Measurements from ENCODE around the gene ANKS1B.

Gene ANKS1B

DNA sequence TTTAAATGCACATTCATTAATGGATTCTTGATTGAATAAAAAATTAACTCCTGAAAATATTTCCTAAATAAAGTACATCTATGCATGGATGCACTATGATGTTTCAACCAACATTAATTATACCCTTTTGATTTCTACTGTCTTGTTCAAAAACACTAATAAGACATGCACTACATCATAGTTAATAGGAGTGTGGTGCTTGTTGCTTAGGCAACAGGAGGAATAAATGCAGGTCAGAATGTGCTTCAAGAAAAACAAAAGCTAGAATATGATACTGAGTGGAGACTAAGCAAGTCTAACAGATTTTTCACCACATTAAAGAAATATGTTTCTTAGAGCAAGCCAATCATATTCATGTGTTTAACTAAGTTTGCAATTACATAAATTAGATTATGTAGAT lies 833.0 kb downstream of the ANKS1B start:
- DNase-seq = no peak

- no peak for DNase-seq
Measured at GRCh38 chr12:99147130-99147529, 837.6 kb downstream of the ANKS1B start.

- DNase-seq = no peak
Measured at GRCh38 chr12:99146730-99147129, 838.0 kb downstream of the ANKS1B start.

DNA sequence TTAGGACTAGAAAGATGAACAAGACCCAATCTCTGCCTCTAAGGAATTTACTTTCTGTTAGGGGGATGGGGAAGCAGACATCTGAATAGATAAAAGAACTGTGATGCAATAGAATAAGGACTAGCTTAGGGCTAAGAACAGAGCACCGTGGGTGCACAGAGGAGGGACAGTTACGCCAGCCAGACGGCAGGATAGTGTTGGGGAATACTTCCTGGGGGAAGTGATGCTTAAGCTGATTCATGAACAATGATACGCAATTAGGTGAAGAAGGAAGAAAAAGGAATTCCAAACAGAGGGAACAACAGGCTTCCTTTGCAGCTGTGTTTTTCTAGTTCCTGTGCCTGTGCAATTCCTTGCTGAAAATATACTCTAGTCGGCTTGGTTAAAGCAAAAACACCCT lies 838.6 kb downstream of the ANKS1B start:
- DNase-seq = no peak

- no peak for DNase-seq
Measured at GRCh38 chr12:99142651-99143050, 842.1 kb downstream of the ANKS1B start.

GRCh38 chr12:99140017-99140720 lies 844.6 kb downstream of the ANKS1B start:
- DNase-seq = no peak

DNA sequence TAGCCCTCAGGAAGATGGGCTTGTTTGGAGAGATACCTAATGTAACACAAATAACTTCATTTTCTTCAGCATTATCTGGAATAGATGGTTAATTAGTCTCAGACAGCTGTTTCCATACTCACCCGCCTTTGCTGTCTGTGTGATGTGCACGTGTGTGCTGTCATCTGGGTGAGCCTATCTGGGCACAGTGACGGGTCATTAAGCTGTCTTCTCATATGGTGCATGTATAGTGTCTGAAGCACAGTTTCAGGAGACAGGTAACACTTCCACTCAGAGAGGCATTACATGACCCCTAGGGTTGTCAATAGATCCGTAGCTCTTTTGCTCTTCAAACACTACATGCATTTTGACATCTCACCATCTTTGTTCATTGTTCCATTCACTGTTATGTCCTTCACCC lies 846.3 kb downstream of the ANKS1B start:
- no peak for DNase-seq

DNA sequence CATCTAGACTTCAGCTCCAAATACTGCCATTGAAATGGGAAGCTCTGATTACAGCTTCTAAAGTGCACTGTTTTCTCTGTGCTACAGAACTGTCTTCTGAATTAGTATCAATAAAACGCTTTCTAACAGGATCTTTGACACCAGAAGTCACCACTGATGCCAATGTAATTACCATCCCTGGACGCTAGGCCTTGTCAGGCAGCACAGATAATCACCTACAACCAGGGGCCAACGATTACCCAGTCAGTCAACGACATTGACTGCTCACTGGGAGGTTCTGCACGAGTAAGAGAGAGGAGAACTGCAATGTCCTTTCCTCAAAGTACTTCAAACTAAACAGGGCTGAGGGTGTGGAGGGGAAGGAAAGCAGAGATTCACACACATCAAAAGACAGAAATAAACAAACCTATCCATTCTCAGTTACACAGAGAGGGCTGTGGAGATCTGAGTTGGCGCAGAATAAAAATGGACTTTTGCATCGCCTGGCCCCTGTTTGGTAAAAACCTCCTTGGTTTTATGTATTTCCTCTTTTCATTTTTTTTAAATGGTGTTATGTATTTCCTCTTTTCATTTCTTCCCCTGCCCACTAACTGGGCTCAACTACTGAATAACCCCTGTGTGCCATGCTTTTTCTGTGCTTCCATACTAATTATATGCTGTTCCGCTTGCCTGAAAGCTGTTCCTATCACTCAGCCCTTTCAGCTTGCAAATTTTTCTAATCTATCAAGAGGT lies 847.4 kb downstream of the ANKS1B start:
- DNase-seq = no peak

GRCh38 chr12:99136516-99136915 lies 848.2 kb downstream of the ANKS1B start:
- DNase-seq = no peak

DNA sequence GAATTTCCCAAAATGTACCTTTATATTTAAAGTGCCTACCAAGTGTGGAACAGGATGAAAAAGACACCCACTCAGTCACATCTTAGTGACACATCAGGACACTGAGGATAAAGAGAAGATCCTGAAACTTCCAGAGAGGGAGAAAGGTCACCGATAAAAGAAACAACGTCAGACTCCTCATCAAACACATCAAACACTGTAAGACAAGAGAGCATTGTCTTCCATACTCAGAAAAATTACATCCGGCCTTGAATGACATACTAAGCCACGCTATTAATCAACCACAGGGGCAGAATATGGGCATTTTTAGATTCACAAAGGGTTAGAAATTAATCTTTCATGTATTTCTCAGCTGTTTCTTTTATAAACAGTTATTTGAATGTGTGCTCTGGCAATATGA lies 849.4 kb downstream of the ANKS1B start:
- no peak for DNase-seq

- DNase-seq = no peak
Measured at GRCh38 chr12:99133401-99133800, 851.3 kb downstream of the ANKS1B start.

GRCh38 chr12:99131751-99132199 lies 853.0 kb downstream of the ANKS1B start:
- no peak for DNase-seq

- DNase-seq = no peak
Measured at GRCh38 chr12:99130808-99131553, 853.8 kb downstream of the ANKS1B start.

DNA sequence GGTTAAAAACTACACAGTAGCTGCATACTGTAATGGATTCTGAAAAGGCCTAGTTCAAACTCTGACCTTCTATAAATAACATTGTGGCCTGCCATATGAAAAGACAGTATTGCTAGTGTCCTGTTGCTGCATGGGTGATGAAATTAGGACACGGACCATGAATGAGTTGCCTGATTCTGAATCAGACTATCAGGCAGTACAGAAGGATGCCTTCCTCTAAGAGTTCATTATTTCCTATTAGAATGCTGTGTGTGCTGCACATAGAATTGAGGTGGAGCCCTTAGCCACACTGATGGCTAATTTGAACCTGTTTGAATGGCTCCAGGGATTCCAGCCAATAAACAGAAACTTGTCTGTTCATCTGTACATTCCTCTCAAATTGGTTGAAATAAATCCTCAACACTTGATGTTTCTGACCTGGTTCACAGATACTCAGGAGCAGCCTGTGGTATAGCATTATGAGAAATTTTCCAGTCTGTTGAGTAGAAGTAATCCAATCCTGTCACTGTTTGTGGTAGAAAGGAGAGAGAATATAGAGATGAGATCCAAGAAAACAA lies 856.4 kb downstream of the ANKS1B start:
- no peak for DNase-seq

DNA sequence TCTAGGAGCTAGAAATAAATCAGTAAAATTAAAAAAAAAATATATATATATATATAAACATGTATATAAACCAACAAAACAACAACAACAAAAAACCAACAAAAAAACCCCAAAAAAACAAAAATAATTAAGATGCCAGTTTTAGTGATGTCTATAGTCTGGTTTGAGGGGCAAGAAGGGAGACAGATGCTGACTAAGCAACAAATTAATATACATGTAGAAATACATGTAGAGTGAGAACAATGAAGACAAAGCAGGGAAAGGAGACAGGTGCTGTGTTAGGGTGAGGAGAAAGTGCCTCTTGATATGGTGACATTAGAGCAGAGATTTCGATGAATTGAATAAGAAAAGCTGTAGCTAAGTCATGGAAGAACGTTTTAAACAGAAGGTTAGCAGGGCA lies 861.8 kb downstream of the ANKS1B start:
- DNase-seq = no peak

DNA sequence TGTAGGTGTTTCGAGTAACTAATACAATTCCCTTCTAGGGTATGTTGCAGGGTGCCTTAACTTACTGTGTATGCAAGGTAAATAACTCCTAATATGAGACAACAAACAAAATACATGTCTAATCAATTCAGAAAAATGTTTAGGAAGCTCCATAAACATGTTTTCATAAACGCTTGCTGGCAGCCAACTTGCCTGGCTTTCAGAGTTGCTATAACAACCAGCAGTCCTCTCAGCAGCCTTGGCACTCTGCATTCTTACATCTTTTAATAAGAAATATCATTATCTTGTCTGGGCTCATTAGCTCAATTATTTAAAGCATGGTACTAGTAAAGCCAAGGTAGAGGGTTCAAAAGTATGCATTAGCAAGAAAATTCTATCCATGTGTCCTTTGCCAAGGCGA lies 862.2 kb downstream of the ANKS1B start:
- DNase-seq = no peak

GRCh38 chr12:99121546-99121945 lies 863.2 kb downstream of the ANKS1B start:
- DNase-seq = no peak

- no peak for DNase-seq
Measured at GRCh38 chr12:99119943-99120342, 864.8 kb downstream of the ANKS1B start.

GRCh38 chr12:99119449-99119848 lies 865.3 kb downstream of the ANKS1B start:
- no peak for DNase-seq

DNA sequence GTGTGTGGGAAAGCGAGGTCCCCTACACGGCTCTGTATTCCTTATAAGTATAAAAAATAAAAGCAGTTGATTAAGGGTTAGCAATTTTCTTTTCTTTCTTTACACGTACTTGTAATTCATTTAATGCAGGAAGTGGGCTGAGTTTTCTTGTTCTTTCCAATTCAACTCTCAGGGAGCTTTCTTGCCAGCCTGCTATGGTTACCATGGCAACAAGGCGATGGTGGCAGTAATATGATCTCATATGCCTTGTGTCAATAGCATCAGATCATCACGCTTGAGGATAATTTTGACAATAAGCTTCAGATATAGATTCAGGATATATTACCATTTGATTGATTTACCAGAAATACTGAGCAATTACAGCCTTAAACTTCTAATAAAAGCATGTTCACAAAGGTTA lies 873.1 kb downstream of the ANKS1B start:
- DNase-seq = no peak

DNA sequence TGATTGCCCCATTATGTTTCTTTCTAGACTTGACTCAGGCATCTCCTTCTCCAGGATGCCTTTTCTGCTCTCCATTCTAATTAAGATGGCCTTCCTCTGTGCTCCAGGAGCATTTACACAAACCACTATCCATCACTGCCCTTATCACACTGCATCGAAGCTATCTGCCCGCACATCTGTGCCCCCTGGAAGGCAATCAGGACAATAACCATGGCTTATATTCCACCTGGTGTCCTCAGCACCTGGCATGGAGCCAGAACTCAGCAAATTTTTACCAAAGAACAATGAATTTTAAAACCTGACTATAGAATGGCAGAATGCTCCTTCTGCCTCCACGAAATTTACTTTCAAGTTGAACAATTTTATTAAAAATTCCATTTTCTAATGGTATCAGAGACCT lies 873.9 kb downstream of the ANKS1B start:
- DNase-seq = no peak

GRCh38 chr12:99110212-99110611 lies 874.5 kb downstream of the ANKS1B start:
- no peak for DNase-seq

DNA sequence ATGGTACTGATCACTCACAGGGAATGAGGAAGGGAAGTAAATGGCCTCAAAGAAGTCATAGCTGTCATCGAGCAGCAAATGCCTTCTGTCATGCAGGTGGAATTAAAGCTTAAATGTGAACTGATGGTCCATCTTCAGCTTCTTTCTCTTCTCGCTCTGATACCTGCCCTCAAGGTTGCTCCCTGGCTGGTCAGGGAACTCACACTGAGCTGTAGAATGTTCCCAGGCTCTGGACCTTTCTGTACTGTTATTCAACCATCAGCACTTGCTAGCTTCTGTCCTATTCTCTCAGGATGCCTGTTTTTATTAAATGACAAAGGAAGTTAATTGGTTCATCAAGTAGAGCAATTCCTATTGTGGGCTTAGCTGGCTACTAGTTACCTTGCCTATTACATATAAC lies 875.8 kb downstream of the ANKS1B start:
- no peak for DNase-seq

DNA sequence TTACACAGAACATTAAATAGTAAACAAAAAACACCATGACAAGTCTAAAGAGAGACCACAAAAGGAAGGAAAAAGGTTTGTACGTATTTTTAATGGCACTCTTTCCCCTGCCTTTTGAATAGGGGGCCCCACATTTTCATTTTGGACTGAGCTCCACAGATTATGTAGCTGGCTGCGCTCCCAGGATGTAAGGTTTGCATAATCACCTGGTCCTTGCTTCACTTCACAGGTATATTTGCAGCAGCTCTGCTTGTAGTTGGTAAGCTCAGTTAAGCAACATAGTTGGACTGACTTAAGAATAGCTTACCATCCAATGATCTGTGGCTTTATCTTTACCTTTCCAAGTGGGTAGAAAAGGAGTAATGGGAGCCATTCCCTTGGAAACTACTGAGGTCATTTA lies 885.0 kb downstream of the ANKS1B start:
- DNase-seq = no peak

All from NCI-H2107 (cell line).